NCI-H1436 treated with DMSO at 0.1 percent for 48 hours (cell line): ENCODE measurements around the gene RRP12.

Source experiments
- DNase-seq: peaks from one replicate; lab custom pipeline; 2025; lab: John Stamatoyannopoulos, UW

The RRP12 gene

GRCh38 chr10:97312897-97313296 is 88.2 kb downstream of the RRP12 start:
- DNase-seq, result no peak

DNA sequence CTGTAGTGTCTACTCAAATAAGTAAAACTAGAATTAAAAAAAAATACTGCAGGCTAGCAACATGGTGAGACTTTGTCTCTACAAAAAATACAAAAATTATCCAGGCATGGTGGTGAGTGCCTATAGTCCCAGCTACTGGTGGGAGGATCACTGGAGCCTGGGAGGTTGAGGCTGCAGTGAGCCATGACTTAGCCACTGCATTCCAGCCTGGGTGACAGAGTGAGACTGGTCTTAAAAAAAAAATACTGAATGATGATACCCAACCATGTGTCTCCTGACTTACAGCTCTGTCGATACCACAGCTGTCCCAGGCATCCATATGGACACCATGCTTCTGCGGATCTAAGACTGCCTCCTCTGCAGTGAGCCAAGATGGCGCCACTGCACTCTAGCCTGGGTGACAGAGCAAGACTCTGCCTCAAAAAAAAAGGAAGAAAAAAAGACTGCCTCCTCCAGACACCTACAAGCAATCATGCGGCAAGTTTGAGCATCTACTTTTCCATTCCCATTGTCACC is 90.0 kb downstream of the RRP12 start:
- DNase-seq, result no peak

- DNase-seq, result no peak
Observed at GRCh38 chr10:97307866-97308780, 93.0 kb downstream of the RRP12 start.

DNA sequence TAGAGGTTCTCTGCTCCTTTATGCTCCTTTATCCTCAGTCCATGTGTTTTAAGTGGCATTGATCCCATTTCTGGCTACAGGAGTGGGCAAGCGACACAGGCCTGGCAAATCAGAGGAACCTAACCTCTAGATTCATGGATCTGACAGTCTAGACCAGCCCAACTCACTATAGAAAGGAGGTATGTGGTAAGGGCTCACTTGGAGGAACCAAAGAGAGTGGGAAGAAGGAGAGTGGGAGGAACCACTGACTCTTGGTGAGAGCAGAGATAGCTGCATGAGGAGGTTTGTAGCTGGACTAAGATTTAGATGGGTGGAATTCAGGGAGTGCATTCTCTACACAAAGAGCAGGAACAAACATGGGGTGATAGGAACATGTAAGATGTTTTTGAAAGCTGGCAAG is 93.7 kb downstream of the RRP12 start:
- no peak for DNase-seq
